GM18907 (cell line): ENCODE data around the gene TLCD4.
A peak's percentile ranks its signal among the peaks of the same experiment; 100 is the strongest.
"Not testable (repeated sequence)": the region's sequence is repeated elsewhere in the genome, so short reads cannot be mapped to it uniquely, and the experiment has no call there.

Source experiments
- ATAC-seq: cut with Tn5 transposase; IDR thresholded peaks from one replicate; pipeline ENCODE4 v1.9.1; 2021; ENCODE audit warnings: mild to moderate bottlenecking, moderate library complexity; ENCODE audit not compliant: unreplicated experiment

Gene TLCD4, protein sequence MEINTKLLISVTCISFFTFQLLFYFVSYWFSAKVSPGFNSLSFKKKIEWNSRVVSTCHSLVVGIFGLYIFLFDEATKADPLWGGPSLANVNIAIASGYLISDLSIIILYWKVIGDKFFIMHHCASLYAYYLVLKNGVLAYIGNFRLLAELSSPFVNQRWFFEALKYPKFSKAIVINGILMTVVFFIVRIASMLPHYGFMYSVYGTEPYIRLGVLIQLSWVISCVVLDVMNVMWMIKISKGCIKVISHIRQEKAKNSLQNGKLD

DNA sequence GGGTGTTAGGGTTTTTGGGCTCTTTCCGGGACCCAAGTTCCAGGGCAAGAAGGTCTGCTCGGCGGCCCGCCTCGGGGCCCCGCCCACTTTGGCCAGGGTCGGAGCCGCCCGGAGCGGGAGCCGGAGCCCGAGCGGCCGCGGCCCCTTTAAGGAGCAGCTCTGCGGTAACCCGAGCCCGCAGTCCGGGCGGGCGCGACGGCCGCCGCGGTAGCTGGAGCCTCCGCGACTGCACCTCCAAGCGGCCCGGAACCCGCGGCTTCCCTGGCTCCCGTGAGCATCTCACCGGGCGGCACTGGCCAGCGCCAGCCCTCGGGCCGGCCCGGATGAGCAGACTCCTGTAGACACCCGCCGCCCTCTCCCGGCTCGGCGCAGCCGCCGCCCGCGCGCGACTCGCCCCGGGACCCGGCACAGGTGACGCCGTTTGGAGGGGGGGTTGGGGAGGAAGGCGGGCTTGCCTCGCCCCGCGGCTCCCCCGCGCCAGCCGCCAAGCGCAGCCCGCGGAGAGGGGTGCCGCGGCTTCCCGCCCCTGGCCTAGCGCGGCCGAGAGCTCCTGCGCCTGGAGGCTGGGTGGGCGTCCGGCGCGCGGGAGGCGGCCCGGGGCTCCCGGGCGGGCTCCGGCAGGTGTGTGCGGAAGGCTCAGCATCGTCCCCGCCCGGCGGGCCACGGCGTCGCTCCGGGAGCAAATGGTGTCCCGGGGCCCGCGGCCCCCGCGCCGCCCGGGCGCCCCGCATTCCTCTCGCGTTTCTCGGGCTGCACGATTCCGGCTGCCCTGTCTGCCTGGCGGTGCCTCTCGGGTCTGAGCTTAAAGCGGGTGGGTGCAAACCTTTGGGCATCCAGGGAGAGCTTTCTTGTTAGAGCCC lies at the start of gene TLCD4:
TSS of gene TLCD4 (plus strand) at position 149 of the 860 bp plus-strand sequence. CDS start 26,547 bp downstream, outside the sequence.
- peak; percentile 68 for ATAC-seq

DNA sequence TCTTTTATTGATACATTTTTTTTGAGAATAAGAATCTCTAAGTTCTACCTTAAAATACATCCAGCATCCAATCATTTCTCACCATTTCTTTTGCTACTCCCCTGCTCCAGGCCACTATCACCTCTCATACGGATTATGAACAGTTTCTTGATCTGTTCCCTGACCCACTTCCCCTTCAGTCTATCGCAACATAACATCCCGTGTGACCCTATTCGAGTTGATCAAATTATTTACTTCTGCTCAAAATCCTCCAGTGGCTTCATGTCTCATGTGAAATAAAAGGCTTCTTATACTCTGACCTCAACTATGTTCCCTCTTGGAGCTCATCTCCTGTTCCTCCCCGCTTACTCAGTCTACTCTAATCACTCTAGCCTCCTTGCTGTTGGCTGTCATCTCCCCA lies 49.6 kb upstream of the TLCD4 start:
- ATAC-seq: no peak

DNA sequence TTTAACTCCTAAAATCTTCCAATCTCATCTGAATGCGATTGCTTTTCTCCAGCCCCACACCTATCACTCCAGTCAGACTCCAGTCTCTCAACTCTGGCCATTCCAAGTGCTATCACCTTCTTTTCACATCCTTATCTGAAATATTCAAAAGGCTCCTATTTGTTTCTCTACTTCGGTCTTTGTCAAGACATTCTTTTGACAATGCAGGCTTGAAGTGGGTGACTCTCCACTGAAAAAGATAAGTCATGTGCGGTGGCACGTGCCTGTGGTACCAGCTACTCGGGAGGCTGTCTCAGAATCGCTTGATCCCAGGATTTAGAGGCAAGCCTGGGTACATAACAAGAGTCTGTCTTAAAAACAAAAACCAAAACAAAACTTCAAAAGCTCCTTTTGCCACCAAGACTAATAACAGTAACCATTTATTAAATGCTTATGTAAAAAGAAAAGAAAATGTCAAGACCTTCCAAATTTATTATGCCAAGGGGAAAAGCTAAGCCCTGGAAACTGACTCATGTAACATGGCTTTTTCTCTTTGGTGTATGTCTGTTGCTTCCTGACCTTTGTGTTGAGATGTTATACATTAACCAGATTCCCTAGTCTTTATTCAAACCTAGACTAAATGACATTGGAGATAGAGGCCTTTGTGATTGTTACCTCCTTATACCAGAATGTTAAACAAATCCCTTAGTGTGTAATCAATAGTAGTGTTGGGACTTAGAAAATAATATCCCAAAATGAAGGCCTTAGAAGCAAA lies 48.0 kb upstream of the TLCD4 start:
- no peak for ATAC-seq

DNA sequence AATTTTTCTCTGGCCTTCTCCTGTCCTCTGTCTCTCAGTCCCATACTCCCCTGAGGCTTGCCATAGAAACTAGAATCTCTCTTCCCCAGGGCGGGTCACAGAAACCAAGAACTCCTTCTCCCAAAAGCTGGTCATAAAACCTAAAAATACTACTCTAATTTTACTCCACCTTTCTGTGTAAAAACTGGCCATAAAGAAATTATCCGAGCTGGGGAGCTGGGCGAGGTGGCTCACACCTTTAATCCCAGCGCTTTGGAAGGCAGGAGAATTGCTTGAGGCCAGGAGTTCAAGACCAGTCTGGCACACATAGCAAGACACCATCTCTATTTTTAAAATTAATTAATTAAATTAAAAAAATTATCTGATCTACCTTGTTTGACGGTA lies 47.5 kb upstream of the TLCD4 start:
- no peak for ATAC-seq

DNA sequence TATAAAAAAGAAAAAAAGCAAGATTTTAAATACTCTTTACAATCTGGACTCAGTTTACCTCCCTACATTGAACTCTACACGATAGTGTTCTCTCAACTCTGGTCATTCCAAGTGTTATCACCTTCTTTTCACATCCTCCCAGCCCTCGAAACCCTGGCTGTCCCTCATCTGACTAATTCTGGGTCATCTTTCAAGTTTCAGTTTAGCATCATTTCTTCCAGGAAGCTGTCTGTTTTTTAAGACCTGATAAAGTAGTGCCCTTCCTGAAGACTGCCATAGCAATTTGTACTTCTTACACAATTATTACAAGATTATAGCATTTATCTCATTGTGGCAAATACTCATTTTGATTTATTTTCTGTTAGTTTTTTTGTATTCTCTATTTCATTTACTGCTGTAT lies 45.6 kb upstream of the TLCD4 start:
- ATAC-seq: no peak

DNA sequence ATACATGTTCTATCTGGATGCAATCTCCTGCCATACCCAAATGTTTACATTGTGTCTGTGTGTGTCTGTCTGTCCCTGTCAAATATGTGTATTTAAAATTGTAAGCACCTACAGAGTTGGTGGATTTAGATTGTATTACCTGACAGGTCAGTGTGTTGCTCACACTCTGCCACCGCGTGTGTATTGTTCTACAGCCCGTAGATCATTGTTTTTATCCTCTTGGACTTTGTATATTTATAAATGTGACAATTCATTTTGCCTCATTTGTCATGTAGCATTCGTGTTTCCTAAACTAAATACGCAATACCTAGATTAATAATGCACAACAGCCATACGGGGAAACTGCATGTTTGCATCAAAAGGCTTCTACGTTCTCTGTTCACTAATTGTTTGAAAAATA lies 45.0 kb upstream of the TLCD4 start:
- no peak for ATAC-seq

DNA sequence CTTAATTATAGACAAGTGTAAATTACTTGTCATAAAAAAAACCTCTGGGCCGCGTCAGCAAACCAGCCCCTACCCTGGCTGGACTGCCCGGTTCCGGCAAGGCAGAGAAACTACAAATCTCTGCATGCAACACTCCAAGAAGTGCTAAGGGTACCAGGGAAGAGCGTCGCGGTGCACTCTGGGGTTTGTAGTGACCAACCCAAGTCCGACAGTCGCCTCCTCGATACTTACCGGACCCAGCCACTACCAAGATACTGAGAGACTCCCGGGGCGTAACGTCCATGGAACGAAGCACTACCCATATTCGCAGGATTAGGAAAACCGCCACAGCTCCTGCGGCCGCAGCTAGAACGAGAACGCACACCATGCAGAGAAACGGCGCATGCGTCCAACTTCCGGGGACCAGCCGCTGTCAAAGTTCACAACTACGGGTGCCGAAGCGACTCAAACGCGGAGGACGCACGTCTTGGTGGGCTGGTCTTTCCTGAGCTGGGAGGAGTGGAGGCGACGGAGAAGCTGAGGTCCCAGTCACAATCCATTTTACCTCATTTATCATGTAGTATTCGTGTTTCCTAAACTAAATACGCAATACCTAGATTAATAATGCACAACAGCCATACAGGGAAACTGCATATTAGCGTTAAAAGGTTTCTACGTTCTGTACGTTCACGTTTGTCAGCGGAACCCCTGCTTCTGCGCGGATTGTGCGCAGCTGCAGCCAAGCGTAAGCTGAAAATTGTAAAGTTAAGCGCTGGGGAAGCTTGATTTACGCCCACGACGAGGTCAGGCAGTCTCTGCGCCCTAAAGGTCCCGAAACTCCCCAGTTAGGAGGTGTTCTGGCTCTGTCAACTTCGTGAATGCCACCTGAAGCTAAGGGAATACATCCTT lies 44.4 kb upstream of the TLCD4 start, which contains the start of gene ALG14:
TSS of gene ALG14 (minus strand) at position 420 of the 888 bp plus-strand sequence. CDS start at position 367, 53 bp downstream.
- peak; percentile 99 for ATAC-seq

DNA sequence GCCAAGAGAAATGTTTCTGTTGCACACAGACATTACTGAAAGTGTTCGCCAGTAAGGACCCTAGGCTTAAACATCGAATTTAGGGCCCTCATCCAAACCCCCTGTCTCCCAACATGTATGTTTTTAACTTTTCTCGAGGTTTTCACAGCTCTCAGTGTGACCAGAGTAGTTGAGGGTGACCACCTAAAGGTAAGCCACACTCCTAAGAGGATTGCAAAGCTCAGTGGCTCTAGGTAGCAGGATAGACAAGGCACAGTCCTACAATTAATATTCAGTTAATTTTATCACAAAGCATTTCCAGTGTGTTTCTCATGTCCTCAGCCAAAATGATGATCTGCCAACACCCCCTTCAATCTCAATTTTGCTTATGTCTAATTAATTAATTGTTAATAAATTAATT lies 43.7 kb upstream of the TLCD4 start:
- no peak for ATAC-seq

DNA sequence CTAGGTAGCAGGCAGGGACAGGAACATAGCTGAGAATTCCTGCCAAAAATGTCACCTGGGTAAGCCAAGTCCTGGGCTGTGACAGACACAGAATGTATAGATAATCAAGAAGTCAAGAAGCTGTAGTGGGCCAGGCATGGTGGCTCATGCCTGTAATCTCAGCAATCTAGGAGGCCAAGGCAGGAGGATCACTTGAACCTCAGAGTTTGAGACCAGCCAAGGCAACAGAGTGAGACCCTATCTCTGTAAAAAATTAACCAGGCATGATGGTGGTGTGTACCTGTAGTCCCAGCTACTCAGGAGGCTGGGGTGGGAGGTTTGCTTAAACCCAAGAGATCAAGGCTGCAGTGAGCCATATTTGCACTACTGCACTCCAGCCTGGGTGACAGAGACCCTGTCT lies 41.1 kb upstream of the TLCD4 start:
- ATAC-seq: no peak

DNA sequence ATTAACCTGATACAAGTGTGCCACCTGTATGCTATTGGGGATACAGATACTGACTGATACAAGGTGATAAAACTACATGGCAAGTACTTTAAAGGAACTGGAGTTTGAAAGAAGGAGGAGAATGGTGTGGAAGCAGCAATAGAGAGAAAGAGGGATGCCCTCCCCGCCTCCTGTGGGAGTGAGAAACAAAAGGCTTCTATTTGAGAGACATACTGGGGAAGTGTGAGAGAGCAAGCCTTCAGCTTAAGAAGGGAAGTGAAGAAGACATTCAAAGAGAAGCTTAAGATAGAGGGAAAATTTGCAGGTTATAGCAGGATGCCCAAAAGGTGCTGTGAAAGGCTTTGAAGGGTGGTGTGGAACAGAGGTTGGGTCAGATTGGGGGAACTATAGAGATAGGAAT lies 36.7 kb upstream of the TLCD4 start:
- no peak for ATAC-seq

DNA sequence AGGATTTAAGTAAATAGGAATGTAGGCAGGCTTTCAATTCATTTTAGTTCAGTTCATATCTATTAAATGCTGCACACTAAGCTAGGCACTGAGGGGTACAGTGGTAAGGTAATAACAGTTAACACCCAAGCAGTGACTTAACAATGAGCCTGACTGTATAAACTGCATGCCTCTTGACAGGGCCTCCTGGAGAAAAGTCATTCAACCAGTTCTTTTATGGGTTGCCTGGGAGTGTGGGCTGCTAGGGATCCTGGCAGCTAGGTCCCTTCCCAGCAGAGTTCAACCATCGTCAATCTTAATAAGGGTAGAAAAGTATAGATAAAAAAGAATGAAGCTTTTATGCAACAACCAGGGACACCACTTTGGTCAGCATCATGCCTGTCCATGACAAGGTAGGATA lies 36.3 kb upstream of the TLCD4 start:
- ATAC-seq: no peak

DNA sequence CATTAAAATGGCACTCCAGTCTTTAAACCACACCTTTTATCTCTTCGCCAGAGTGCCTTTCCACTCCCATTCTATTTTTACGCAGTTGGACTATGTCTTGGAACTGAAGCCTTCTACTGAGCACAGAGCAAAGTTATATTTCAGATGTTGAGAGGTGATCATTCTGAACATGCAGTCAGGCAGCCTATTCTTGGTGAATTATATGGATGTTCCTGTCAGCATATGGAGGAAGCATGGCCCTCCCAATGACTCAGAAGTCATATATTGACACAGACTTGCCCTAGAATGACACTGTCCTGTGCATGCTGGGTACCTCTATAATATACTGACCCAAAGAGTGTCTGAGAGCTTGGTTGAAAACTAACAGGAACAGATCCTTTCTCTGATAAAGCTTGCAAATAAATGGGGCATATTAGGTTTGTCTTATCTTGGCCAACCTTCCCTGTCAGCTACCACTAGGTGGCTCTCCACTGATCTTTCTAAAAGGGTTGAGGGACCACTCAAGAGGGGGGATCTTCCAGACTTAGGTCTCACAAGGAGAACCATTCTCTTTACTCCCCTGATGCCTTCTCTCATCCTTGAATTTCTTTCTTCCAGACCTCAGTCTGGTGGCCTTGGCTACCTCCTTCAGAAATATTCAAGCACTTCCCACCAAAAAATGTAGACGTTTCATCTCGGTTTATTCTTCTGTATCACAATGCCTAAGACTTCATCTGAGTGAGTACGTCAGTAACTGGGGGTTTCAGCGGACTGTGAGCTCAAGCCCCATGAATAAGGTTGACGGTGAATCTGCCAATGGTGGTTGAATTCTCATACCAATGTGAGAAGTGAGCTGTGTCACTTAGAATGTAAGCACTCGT lies 32.6 kb upstream of the TLCD4 start:
- ATAC-seq: peak; percentile 75

DNA sequence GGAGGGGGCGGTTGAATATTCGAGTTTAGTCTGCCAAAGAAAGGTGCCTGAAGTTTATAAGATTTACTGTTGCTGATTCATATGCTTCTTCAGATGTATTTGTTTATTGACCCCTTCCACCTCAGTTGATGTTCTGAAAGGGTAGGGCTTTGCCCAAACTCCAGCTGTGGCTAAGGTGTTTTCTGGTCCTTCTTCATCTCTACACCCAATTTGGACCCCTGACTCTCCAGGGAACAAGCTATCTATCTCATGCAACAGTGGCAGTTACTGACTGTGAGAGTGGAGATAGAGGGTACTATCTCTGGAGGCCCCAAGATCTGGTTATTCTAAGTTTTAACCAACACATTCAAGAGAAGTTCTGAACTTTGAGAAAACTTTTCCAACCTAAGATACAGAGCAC lies 31.8 kb upstream of the TLCD4 start:
- ATAC-seq: no peak

DNA sequence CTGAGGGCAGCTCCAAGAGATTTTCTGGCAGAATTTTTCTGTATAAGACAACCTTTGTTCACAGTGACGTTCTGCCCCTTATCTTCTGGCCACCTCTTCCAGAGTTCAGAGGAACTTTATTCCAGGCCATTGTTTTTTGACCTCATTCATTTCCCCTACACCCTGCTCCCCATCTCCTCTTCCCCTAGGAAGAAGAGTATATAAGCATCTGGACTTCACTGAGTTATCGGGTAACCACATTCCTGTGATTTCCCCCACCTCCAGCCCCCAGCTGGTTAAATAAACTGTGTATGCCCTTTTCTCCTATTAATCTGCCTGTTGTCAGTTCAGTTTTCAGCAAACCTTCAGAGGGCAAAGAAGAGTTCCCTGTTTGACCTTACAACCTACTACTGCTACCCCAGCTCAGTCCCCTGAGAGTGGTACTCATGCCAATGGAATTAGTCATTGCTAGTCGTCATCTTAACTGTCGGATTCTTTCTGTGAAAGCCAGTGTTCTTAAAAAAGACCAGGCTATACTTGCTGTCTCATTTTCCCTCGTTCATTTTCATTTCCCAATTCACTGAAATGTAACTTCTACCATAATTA lies 30.1 kb upstream of the TLCD4 start:
- no peak for ATAC-seq

DNA sequence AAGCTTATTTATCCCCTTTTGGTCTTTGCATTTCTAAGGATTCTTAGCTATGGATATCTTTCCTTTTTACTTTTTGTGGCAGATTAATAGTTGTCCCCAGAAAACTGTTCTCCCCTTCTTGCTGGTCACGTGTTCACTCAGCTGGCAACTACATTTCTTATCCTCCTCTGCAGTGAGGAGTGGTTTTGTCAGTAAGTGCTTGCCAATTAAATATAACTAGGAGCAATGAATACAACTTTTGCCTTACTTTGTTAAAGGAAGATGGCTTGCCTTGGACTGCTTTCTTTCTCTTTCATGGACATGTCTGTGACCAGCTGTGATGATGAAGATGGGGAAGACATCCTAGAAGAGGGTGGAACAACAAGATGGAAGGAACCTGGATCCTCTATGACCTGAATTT lies 28.9 kb upstream of the TLCD4 start:
- no peak for ATAC-seq

DNA sequence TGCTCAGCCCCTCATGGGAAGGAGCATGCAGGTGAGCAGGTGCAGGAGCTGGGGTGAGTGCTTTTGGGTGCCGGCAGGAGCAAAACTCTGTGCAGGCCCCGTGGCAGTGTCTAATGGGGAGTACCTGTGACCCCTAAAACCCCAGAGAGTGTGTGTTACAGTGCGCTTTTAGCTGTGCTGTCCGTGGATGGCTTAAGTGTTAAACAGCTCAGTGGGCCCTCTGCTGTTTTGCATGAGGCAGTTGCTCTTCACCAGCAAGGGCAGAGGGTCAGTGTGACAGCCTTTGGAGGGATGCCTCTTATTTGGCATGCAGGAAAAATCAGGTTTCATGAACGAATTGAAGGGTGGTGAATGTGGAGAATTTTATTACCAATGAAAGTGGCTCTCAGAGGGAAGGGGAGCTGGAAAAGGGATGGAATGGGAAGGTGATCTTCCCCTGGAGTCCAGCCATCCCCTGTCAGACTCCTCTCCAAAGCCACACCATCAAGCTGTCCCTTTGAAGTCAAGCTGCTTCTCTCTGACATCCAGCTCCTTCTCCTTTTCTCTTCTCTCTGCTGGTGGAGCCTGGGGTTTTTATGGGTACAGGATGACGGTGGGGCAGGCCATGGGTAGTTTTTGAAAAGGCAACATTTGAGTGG lies 27.4 kb upstream of the TLCD4 start:
- no peak for ATAC-seq

DNA sequence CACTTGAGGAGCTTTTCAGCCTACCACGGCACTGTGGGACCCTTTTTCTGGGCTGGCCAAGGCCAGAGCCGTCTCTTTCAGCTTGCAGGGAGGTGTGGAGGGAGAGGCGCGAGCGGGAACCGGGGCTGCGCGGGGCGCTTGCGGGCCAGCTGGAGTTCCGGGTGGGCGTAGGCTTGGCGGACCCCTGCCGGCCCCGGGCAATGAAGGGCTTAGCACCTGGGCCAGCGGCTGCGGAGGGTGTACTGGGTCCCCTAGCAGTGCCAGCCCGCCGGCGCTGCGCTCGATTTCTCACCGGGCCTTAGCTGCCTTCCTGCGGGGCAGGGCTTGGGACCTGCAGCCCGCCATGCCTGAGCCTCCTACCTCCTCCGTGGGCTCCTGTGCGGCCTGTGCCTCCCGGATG lies 25.9 kb upstream of the TLCD4 start:
- not testable (repeated sequence) for ATAC-seq

DNA sequence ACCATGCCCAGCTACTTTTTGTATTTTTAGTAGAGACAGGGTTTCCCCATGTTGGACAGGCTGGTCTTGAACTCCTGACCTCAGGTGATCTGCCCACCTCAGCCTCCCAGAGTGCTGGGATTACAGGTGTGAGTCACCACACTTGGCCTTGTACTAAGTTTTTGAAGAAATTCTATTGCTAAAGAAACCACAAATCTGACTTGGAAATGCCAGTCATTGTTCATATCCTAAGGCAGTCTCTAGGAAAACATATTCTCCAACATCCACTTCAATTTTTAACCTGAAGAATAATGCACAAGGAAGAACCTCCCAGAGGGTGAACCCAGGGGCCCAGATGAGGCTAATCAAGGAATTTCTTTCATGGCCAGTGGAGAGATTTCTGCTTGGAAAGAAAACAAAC lies 24.3 kb upstream of the TLCD4 start:
- not testable (repeated sequence) for ATAC-seq

DNA sequence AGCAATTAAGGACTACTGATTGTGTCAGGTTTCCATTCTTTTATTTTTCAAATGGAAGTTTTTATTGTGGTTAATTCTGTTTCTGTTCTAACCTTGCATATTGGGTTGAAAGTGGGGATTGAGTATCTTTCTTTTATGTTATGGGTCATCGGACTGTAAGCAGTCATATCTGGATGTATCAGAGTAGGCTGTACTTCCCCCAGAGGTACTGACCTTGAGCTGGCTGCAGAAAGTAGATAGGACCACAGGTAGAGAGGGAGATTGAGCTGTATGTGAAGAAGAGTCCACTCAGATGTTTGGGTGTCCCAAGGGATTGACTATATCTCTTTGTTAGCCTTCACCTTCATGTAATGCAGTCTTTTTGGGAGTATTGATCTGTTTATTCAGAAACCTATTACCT lies 23.9 kb upstream of the TLCD4 start:
- no peak for ATAC-seq
